Measurements from ENCODE around the gene RHOBTB3.

RHOBTB3 gene

GRCh38 chr5:95781101-95781583 is 50.0 kb downstream of the RHOBTB3 start:
- TF ChIP-seq, protein P1, sequence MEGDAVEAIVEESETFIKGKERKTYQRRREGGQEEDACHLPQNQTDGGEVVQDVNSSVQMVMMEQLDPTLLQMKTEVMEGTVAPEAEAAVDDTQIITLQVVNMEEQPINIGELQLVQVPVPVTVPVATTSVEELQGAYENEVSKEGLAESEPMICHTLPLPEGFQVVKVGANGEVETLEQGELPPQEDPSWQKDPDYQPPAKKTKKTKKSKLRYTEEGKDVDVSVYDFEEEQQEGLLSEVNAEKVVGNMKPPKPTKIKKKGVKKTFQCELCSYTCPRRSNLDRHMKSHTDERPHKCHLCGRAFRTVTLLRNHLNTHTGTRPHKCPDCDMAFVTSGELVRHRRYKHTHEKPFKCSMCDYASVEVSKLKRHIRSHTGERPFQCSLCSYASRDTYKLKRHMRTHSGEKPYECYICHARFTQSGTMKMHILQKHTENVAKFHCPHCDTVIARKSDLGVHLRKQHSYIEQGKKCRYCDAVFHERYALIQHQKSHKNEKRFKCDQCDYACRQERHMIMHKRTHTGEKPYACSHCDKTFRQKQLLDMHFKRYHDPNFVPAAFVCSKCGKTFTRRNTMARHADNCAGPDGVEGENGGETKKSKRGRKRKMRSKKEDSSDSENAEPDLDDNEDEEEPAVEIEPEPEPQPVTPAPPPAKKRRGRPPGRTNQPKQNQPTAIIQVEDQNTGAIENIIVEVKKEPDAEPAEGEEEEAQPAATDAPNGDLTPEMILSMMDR (IDR thresholded peaks at IDR 0.05; ENCODE audit: insufficient read depth, low read length, missing control alignments), result peak; percentile 86
- H3K4me3 ChIP-seq (ENCODE audit: low read depth, low read length), result no peak overlapping the region
- no peak for DNase-seq (ENCODE audit: low read depth, low spot score)
- ChIA-PET CTCF (interaction anchor here (0.7 to 9.8 kb wide), 46 partner anchors 10 to 561 kb away, joined by 3 to 318 read pairs (median 4); partner anchors contain the start of genes GLRX and RFESD), POLR2A (interaction anchor here (0.8 to 0.9 kb wide), 2 partner anchors 44 to 446 kb away, joined by 3 to 4 read pairs; no protein-coding TSS in a partner anchor)

GRCh38 chr5:95782181-95782580 is 51.0 kb downstream of the RHOBTB3 start:
- CTCF ChIA-PET, result interaction anchor here (0.9 to 9.8 kb wide), 32 partner anchors 9 to 558 kb away, joined by 3 to 318 read pairs (median 8); partner anchors contain the start of genes GLRX and RFESD

DNA sequence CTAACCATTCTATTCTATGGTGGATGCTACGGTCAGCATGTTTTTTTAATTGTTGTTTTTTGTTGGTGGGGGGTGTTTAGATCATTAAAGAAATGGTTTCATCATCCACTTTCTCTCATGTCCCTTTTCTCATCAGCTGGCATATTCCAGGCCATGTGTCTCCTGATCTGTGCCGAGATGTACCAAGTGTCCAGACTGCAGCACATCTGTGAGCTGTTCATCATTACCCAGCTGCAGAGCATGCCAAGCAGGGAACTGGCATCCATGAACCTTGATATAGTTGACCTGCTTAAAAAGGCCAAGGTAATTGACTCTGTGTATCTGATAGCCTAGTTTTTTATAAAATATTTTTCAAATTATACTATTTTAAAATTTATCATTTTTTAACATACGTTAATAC is 52.5 kb downstream of the RHOBTB3 start:
- POLR2A ChIA-PET, result no interaction called here
- TF ChIP-seq, protein P1 (IDR thresholded peaks at IDR 0.05; ENCODE audit: insufficient read depth, low read length, missing control alignments), result no peak
- DNase-seq (ENCODE audit: low read depth, low spot score), result no peak
- CTCF ChIA-PET, result interaction anchor here (4.3 to 9.8 kb wide), 5 partner anchors 8 to 140 kb away, joined by 22 to 318 read pairs (median 57); partner anchors contain the start of gene RFESD
- H3K4me3 ChIP-seq (ENCODE audit: low read depth, low read length), result no peak overlapping the region

More at GRCh38 chr5:95782181-95782580, 51.0 kb downstream of the RHOBTB3 start:
- POLR2A ChIA-PET, result no interaction called here
- TF ChIP-seq, protein P1 (IDR thresholded peaks at IDR 0.05; ENCODE audit: insufficient read depth, low read length, missing control alignments), result no peak
- H3K4me3 ChIP-seq (ENCODE audit: low read depth, low read length), result no peak overlapping the region
- DNase-seq (ENCODE audit: low read depth, low spot score), result no peak

GRCh38 chr5:95784514-95785302 is 53.6 kb downstream of the RHOBTB3 start:
- DNase-seq (ENCODE audit: low read depth, low spot score), result no peak
- no peak overlapping the region for H3K4me3 ChIP-seq (ENCODE audit: low read depth, low read length)
- POLR2A ChIA-PET, result no interaction called here
- CTCF ChIA-PET, result interaction anchor here (1.2 to 9.8 kb wide), 7 partner anchors 7 to 141 kb away, joined by 4 to 318 read pairs (median 54); partner anchors contain the start of gene RFESD
- TF ChIP-seq, protein P1 (IDR thresholded peaks at IDR 0.05; ENCODE audit: insufficient read depth, low read length, missing control alignments), result no peak

GRCh38 chr5:95786821-95787418 is 55.8 kb downstream of the RHOBTB3 start:
- no peak for DNase-seq (ENCODE audit: low read depth, low spot score)
- H3K4me3 ChIP-seq (ENCODE audit: low read depth, low read length), result no peak overlapping the region
- ChIA-PET POLR2A (interaction anchor here (1.0 to 1.6 kb wide), 3 partner anchors 25 to 140 kb away, joined by 3 to 4 read pairs (median 4); partner anchors contain the start of genes GLRX and RFESD), CTCF (interaction anchor here (0.8 to 9.8 kb wide), 7 partner anchors 9 to 143 kb away, joined by 3 to 318 read pairs (median 5); partner anchors contain the start of gene RFESD)
- TF ChIP-seq, protein P1 (IDR thresholded peaks at IDR 0.05; ENCODE audit: insufficient read depth, low read length, missing control alignments), result no peak

Measured in AG04449 (cell line).